Activated B cell treated with CpG ODN at 0.5 μM for 24 hours (primary cell): Measurements from ENCODE around the gene TNFAIP2. TPM values are rescaled to one million over a fixed set of nuclear protein-coding genes. Genes with fewer than 3 reads are reported as not detected.
A peak's percentile ranks its signal among the peaks of the same experiment; 100 is the strongest.

Experiments used
- ATAC-seq: fragments of 200-7000 bp; cut with Tn5 transposase; one replicate; pipeline ENCODE4 v1.10.0; 2021; ENCODE audit warnings: low read depth, mild to moderate bottlenecking, moderate library complexity
- CTCF ChIA-PET: fragments of 350-600 bp; sonication (Branson Sonifier 250); formaldehyde crosslinking; loops from one replicate; lab custom pipeline; 2021; ENCODE audit warnings: antibody characterized with exemption; lab: Charles Lee
- POLR2A ChIA-PET: fragments of 350-600 bp; sonication (Branson Sonifier 250); formaldehyde crosslinking; loops from one replicate; lab custom pipeline; 2021; ENCODE audit warnings: antibody characterized with exemption; lab: Charles Lee
- DNase-seq: peaks from one replicate; pipeline ENCODE4 v3.0.0; 2022
- H3K27ac Mint-ChIP-seq: one replicate; pipeline ENCODE4 v1.8.0; 2020; ENCODE audit warnings: mixed read lengths
- H3K27me3 Mint-ChIP-seq: one replicate; pipeline ENCODE4 v1.8.0; 2021; ENCODE audit warnings: mixed read lengths
- H3K36me3 Mint-ChIP-seq: one replicate; pipeline ENCODE4 v1.8.0; 2021; ENCODE audit warnings: low read depth, mixed read lengths
- H3K4me1 Mint-ChIP-seq: one replicate; pipeline ENCODE4 v1.8.0; 2021; ENCODE audit warnings: mixed read lengths
- H3K4me3 Mint-ChIP-seq: one replicate; pipeline ENCODE4 v1.8.0; 2020; ENCODE audit warnings: mild to moderate bottlenecking, mixed read lengths
- H3K9me3 Mint-ChIP-seq: one replicate; pipeline ENCODE4 v1.8.0; 2020; ENCODE audit warnings: mixed read lengths
- intact Hi-C: fragments of 100-400 bp; cut with micrococcal nuclease; formaldehyde crosslinking; loops from one replicate; pipeline ENCODE4 v1.15.1; 2024
- total RNA-seq: library from RNA; stranded (reverse); gene quantifications from 2 replicates; pipeline ENCODE4 v1.2.3, GENCODE V29; 2022
- TF ChIP-seq, protein P1 (sequence below): fragments of 200-600 bp; IDR thresholded peaks from one replicate; pipeline ENCODE4 v1.8.0; 2022; ENCODE audit warnings: antibody characterized with exemption, mild to moderate bottlenecking

TNFAIP2 gene
- total RNA-seq, 1 donor from 2014 or later: 4.1 TPM

DNA sequence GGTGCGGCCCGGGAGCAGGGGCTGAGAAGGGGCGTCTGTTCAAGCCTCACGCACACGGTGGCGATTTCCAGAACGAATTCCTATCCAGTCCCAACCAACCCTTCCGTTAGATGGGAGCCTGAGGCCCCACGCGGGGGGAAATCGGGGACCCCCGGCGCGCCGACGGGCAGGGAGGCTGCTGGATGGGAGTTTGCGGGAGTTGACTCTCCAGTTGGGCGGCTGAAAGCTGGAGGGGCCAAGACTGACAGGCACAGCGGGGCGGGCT, 18.9 kb upstream of the TNFAIP2 start:
- H3K9me3 Mint-ChIP-seq: no peaks in the 10 kb centered on the region
- TF ChIP-seq, protein P1, sequence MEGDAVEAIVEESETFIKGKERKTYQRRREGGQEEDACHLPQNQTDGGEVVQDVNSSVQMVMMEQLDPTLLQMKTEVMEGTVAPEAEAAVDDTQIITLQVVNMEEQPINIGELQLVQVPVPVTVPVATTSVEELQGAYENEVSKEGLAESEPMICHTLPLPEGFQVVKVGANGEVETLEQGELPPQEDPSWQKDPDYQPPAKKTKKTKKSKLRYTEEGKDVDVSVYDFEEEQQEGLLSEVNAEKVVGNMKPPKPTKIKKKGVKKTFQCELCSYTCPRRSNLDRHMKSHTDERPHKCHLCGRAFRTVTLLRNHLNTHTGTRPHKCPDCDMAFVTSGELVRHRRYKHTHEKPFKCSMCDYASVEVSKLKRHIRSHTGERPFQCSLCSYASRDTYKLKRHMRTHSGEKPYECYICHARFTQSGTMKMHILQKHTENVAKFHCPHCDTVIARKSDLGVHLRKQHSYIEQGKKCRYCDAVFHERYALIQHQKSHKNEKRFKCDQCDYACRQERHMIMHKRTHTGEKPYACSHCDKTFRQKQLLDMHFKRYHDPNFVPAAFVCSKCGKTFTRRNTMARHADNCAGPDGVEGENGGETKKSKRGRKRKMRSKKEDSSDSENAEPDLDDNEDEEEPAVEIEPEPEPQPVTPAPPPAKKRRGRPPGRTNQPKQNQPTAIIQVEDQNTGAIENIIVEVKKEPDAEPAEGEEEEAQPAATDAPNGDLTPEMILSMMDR: no peak
- ChIA-PET POLR2A (interaction anchor here (0.6 to 1.3 kb wide), 2 partner anchors 29 to 88 kb away, joined by 3 to 13 read pairs; no protein-coding TSS in a partner anchor), CTCF (interaction anchor here (0.6 to 3.7 kb wide), 27 partner anchors 8 to 968 kb away, joined by 3 to 58 read pairs (median 6); partner anchors contain the start of gene EXOC3L4)
- H3K36me3 Mint-ChIP-seq: no peaks in the 10 kb centered on the region
- H3K27ac Mint-ChIP-seq: no peak overlapping the region
- peaks cover 36% of the 10 kb centered on the region for H3K4me1 Mint-ChIP-seq
- peaks cover 17% of the 10 kb centered on the region for H3K27me3 Mint-ChIP-seq
- H3K4me3 Mint-ChIP-seq: no peak overlapping the region
- intact Hi-C loops: loop anchor here (2.0 to 5.0 kb wide), 2 partner anchors 18 to 228 kb away; partner anchors contain the start of genes EIF5 and TNFAIP2
- DNase-seq (no peak), ATAC-seq (no peak)

DNA sequence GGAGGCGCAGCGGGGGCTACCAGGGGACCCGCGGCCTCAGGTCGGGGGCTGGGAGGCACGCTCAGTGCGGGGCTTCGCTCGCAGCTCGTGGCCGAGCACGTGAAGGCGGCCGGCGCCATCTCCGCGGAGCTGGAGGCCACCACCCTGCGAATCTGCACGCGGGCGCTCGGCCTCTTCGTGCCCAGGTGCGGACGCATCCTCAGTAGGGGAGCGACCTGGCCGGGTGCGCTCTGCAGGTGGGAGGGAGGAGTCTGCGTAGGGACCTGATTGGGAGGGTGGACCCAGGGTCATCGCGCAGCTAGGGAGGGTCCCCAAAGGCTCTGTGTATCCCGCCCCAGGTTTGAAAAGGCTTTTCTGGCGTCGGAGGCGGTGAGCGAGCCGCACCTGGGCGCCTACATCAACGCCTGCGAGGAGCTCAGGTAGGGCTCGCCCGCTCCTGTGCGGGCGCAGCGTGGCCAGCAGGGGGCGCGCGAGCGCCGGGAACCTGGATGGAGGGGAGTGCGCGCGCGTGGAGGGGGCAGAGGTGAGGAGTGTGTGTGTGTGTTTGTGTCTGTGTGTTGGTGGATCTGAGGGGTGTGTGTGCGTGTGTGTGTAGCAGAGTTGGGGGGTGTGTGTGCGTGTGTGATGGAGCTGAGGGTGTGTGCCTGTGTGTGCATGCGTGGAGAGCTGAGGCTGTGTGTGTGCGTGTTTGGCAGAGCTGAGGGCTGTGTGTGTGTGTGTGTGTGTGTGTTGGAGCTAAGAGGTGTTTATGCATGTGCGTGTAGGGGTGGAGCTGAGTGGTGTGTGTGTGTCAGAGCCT, 18.4 kb upstream of the TNFAIP2 start:
- Mint-ChIP-seq H3K27ac (peak overlapping the region; percentile 18), H3K9me3 (no peaks in the 10 kb centered on the region), H3K36me3 (no peaks in the 10 kb centered on the region), H3K4me3 (peak overlapping the region; percentile 11), H3K4me1 (peaks cover 40% of the 10 kb centered on the region), H3K27me3 (peaks cover 17% of the 10 kb centered on the region)
- DNase-seq (peak; percentile 75), ATAC-seq (peak; percentile 72)
- CTCF ChIA-PET: interaction anchor here (0.6 to 3.7 kb wide), 33 partner anchors 9 to 968 kb away, joined by 3 to 58 read pairs (median 5); partner anchors contain the start of genes EIF5 and EXOC3L4
- intact Hi-C loops: loop anchor here (1.0 to 5.0 kb wide), 7 partner anchors 18 to 282 kb away; partner anchors contain the start of genes EIF5, MARK3 and TNFAIP2
- POLR2A ChIA-PET: interaction anchor here (0.6 to 1.3 kb wide), 3 partner anchors 30 to 229 kb away, joined by 3 to 13 read pairs (median 3); partner anchors contain the start of gene EIF5
- TF ChIP-seq, protein P1: peak; percentile 50

DNA sequence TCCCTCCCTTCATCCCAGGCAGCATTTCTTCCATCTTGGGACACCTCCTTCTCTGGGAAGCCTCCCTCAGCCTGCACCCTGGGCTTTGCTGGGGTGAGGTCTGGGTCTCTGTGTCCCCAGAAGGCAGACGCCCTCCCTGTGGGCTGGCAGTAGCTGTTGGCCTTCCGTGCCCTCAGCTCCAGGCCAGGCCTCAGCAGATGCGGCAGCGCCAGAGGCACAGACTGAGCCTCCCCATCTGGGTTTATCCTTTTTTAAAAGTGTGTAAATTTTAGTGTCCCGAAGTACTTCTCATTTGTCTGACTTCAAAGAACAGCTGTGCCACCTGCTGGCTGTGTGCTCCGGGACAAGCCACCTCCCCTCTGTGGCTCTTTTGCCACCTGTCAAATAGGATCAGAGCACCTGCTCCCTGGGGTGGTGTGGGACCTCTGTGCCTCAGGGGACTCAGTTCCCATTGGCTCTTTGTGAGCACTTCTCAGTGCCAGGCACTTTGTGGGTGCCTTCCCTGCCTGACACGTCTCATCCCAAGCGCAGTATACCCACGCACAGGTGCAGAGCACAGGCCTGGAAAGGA, 17.6 kb upstream of the TNFAIP2 start:
- TF ChIP-seq, protein P1: no peak
- peaks cover 17% of the 10 kb centered on the region for H3K27me3 Mint-ChIP-seq
- peaks cover 34% of the 10 kb centered on the region for H3K4me1 Mint-ChIP-seq
- H3K9me3 Mint-ChIP-seq: no peaks in the 10 kb centered on the region
- ChIA-PET POLR2A (interaction anchor here (0.7 kb wide), 1 partner anchor 229 kb away, joined by 3 read pairs; the partner anchor contains the start of gene EIF5), CTCF (interaction anchor here (0.6 to 3.7 kb wide), 21 partner anchors 10 to 411 kb away, joined by 3 to 58 read pairs (median 7); partner anchors contain the start of genes EIF5 and EXOC3L4)
- intact Hi-C loops: loop anchor here (1.0 to 5.0 kb wide), 6 partner anchors 17 to 282 kb away; partner anchors contain the start of genes MARK3 and TNFAIP2
- DNase-seq: no peak
- H3K27ac Mint-ChIP-seq: no peak overlapping the region
- no peaks in the 10 kb centered on the region for H3K36me3 Mint-ChIP-seq
- no peak overlapping the region for H3K4me3 Mint-ChIP-seq
- peak; percentile 30 for ATAC-seq

DNA sequence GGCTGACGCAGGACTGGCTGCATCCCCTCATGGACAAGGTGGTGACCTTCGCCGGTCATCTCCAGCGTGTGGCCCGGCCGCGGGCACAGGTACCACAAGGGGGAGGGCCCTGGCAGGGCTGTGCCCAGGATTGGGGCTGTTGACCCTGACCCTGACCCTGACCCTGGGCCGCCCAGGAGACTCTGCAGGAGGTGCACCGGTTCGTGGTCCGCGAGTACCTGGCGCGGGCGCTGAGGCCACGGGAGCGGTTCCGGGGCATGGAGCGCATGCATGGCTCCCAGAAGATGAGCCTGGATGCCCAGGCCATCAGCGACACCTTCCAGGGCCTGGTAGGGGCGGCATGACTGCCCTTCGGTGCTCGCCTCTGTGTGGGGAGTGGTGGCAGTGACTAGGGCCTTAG, 15.8 kb upstream of the TNFAIP2 start:
- no peaks in the 10 kb centered on the region for H3K9me3 Mint-ChIP-seq
- no peak for ATAC-seq
- H3K27me3 Mint-ChIP-seq: peaks cover 10% of the 10 kb centered on the region
- H3K36me3 Mint-ChIP-seq: no peaks in the 10 kb centered on the region
- no peak overlapping the region for H3K4me3 Mint-ChIP-seq
- H3K27ac Mint-ChIP-seq: peak overlapping the region; percentile 18
- POLR2A ChIA-PET: no interaction called here
- intact Hi-C loops: loop anchor here (5.0 kb wide), 2 partner anchors 35 to 280 kb away; partner anchors contain the start of gene MARK3
- H3K4me1 Mint-ChIP-seq: peaks cover 42% of the 10 kb centered on the region
- TF ChIP-seq, protein P1: no peak
- CTCF ChIA-PET: interaction anchor here (1.4 to 3.5 kb wide), 3 partner anchors 29 to 413 kb away, joined by 6 to 28 read pairs (median 18); no protein-coding TSS in a partner anchor
- DNase-seq: no peak
